HepG2 (cell line): ENCODE data around the gene IFT52. TPM values are rescaled to one million over a fixed set of nuclear protein-coding genes. Genes with fewer than 3 reads are reported as not detected.
A peak's percentile ranks its signal among the peaks of the same experiment; 100 is the strongest.

Experiments used
- DR1 ChIP-seq: sonication (generic); formaldehyde crosslinking; IDR thresholded peaks from 2 replicates; pipeline ENCODE4 v1.8.0; 2021; ENCODE audit warnings: mild to moderate bottlenecking, missing genetic modification reagents, inconsistent platforms
- FIP1L1 ChIP-seq: fragments of 200-400 bp; formaldehyde crosslinking; IDR thresholded peaks from 2 replicates; pipeline ENCODE4 v1.6.1; 2018; ENCODE audit warnings: low read depth, mild to moderate bottlenecking, low read length, moderate library complexity, borderline replicate concordance; ENCODE audit not compliant: insufficient read depth
- HDAC2 ChIP-seq: sonication (generic); formaldehyde crosslinking; IDR thresholded peaks from 2 replicates; pipeline ENCODE4 v1.4.0; 2020; ENCODE audit warnings: missing genetic modification reagents
- KDM3A ChIP-seq: IDR thresholded peaks from 2 replicates; pipeline ENCODE4 v1.6.1; 2018; ENCODE audit warnings: low read depth, missing compliant biosample characterization
- KLF16 ChIP-seq, 2 experiments: sonication (generic) in 1 of 2; formaldehyde crosslinking in 1 of 2; IDR thresholded peaks; 2 replicates each; pipeline versions ENCODE4 v1.6.1 to v1.8.0; 2016 to 2023; ENCODE audit warnings: missing genetic modification reagents in 2 of 2, missing compliant biosample characterization in 1 of 2
- MAZ ChIP-seq, 2 experiments: sonication (generic) in 1 of 2; formaldehyde crosslinking in 1 of 2; IDR thresholded peaks; 2 replicates each; pipeline versions ENCODE4 v1.5.0 to v1.6.1; 2012 to 2020; ENCODE audit warnings: low read depth in 2 of 2, mild to moderate bottlenecking in 2 of 2, borderline replicate concordance in 1 of 2, improper control_type of control experiment in 1 of 2, low read length in 1 of 2, missing genetic modification reagents in 1 of 2, moderate library complexity in 1 of 2
- PRDM10 ChIP-seq: sonication (generic); formaldehyde crosslinking; IDR thresholded peaks from 2 replicates; pipeline ENCODE4 v1.4.0; 2020; ENCODE audit warnings: low read depth, missing genetic modification reagents
- SNAPC2 ChIP-seq: sonication (generic); formaldehyde crosslinking; IDR thresholded peaks from 2 replicates; pipeline ENCODE4 v1.8.1; 2022; ENCODE audit warnings: mild to moderate bottlenecking, missing genetic modification reagents
- TEAD3 ChIP-seq: optimal IDR thresholded peaks from 2 replicates; pipeline ENCODE3; 2016; ENCODE audit warnings: borderline replicate concordance
- TRAFD1 ChIP-seq: sonication (generic); formaldehyde crosslinking; IDR thresholded peaks from 2 replicates; pipeline ENCODE4 v1.5.1; 2020; ENCODE audit warnings: missing genetic modification reagents, mild to moderate bottlenecking, borderline replicate concordance
- ZEB1 ChIP-seq: IDR thresholded peaks from 2 replicates; pipeline ENCODE4 v1.6.1; 2012; ENCODE audit warnings: mild to moderate bottlenecking, low read depth, inconsistent platforms; ENCODE audit not compliant: insufficient replicate concordance
- ZMYM3 ChIP-seq: sonication (generic); formaldehyde crosslinking; IDR thresholded peaks from 2 replicates; pipeline ENCODE4 v1.5.1; 2020; ENCODE audit warnings: mild to moderate bottlenecking, missing genetic modification reagents
- ZNF292 ChIP-seq: sonication (generic); formaldehyde crosslinking; IDR thresholded peaks from 2 replicates; pipeline ENCODE4 v1.8.1; 2022; ENCODE audit warnings: mild to moderate bottlenecking, low read depth, missing genetic modification reagents, borderline replicate concordance
- ZNF362 ChIP-seq: sonication (generic); formaldehyde crosslinking; IDR thresholded peaks from 2 replicates; pipeline ENCODE4 v1.4.0; 2020; ENCODE audit warnings: missing genetic modification reagents, mild to moderate bottlenecking, borderline replicate concordance
- ZNF460 ChIP-seq: sonication (generic); formaldehyde crosslinking; IDR thresholded peaks from 2 replicates; pipeline ENCODE4 v1.5.1; 2020; ENCODE audit warnings: missing genetic modification reagents, mild to moderate bottlenecking, borderline replicate concordance
- ZNF580 ChIP-seq: IDR thresholded peaks from 2 replicates; pipeline ENCODE4 v1.6.1; 2016; ENCODE audit warnings: low read depth, borderline replicate concordance
- ZNF768 ChIP-seq: sonication (generic); formaldehyde crosslinking; IDR thresholded peaks from 2 replicates; pipeline ENCODE4 v1.4.0; 2020; ENCODE audit warnings: missing genetic modification reagents
- ZSCAN21 ChIP-seq: sonication (generic); formaldehyde crosslinking; IDR thresholded peaks from 2 replicates; pipeline ENCODE4 v1.8.0; 2022; ENCODE audit warnings: mild to moderate bottlenecking, missing genetic modification reagents, moderate library complexity, borderline replicate concordance
- polyA plus RNA-seq, 8 experiments: library from polyadenylated mRNA; depleted of rRNA in 3 of 8; stranded (reverse) in 7 of 8; unstranded in 1 of 8; fragments of >200 nt; fragmentation: Illumina TruSeq in 4 of 8; extraction: Trizol in 4 of 8; gene quantifications; 2 replicates each; pipeline versions ENCODE4 v1.2.1 to v1.2.3, GENCODE V29; 2011 to 2016; ENCODE audit warnings: low read depth in 4 of 8, missing spikeins in 1 of 8, mixed read lengths in 1 of 8; ENCODE audit not compliant: insufficient read depth in 1 of 8
- total RNA-seq, 5 experiments: library from RNA; depleted of rRNA; stranded (reverse); fragments of >200 nt; fragmentation: Illumina TruSeq; extraction: Trizol; gene quantifications; 2 replicates each; pipeline ENCODE4 v1.2.3, GENCODE V29; 2016; ENCODE audit warnings: low read depth in 1 of 5

IFT52 gene
- total and polyA plus RNA-seq, 2 of the 13 experiments (the other 11 are each of a cell fraction or from before 2014, with no cell fraction given), result 48.0 to 64.0 TPM

GRCh38 chr20:43658723-43659419 lies 68.1 kb downstream of the IFT52 start (continued):
- TF ChIP-seq ZNF580, result peak; percentile 45; the same call in 1 of the 2 replicates
- TF ChIP-seq TEAD3 (CRISPR knock-in tag), result peak; percentile 8
- TF ChIP-seq SNAPC2 (CRISPR knock-in tag), result peak; percentile 21; the same call in 1 of the 2 replicates
- TF ChIP-seq FIP1L1, result no peak
- TF ChIP-seq TRAFD1 (CRISPR knock-in tag), result no peak
- TF ChIP-seq KDM3A, result no peak
- TF ChIP-seq HDAC2 (CRISPR knock-in tag), result peak; percentile 8; the same call in 1 of the 2 replicates
- no peak for TF ChIP-seq DR1 (CRISPR knock-in tag)
- peak; percentile 96 for TF ChIP-seq ZNF362 (CRISPR knock-in tag)
- TF ChIP-seq ZMYM3 (CRISPR knock-in tag), result peak; percentile 62
- TF ChIP-seq ZSCAN21 (CRISPR knock-in tag), result 0 out of 2 replicates have a peak, but pooled peaks have one; percentile 44
- peak; percentile 84 for TF ChIP-seq ZNF460 (CRISPR knock-in tag)
- 0 out of 2 replicates have a peak, but pooled peaks have one; percentile 30 for TF ChIP-seq ZNF292 (CRISPR knock-in tag)
- no peak for TF ChIP-seq ZEB1
- TF ChIP-seq PRDM10 (CRISPR knock-in tag), result no peak
- TF ChIP-seq MAZ (IDR thresholded peaks at IDR 0.05; ENCODE audit: borderline replicate concordance, low read depth, low read length), result 0 out of 2 replicates have a peak, but pooled peaks have one; percentile 17
- no peak for TF ChIP-seq MAZ (CRISPR knock-in tag; IDR thresholded peaks at IDR 0.05; ENCODE audit: low read depth)
- TF ChIP-seq KLF16 (CRISPR knock-in tag; IDR thresholded peaks at IDR 0.05), result no peak
- TF ChIP-seq ZNF768 (CRISPR knock-in tag), result no peak
